Measurements from ENCODE around the gene RBX1. TPM values are rescaled to one million over a fixed set of nuclear protein-coding genes. Genes with fewer than 3 reads are reported as not detected.

The RBX1 gene
- total RNA-seq, 1 donor from 2014 or later: 44.8 TPM

- DNase-seq (ENCODE audit: low spot score): peak; percentile 92
Observed at GRCh38 chr22:41021613-41022454, 70.7 kb downstream of the RBX1 start.

- peak; percentile 96 for DNase-seq (ENCODE audit: low spot score)
Observed at GRCh38 chr22:41022470-41023298, 71.5 kb downstream of the RBX1 start.

Other genes with a start within 250 kb of the RBX1 start
- gene SLC25A17, start 132.0 kb upstream of the RBX1 start, total RNA-seq: 15.0 TPM
- 241 TPM for gene ST13, start 94.7 kb upstream of the RBX1 start, total RNA-seq
- 18.5 TPM for gene XPNPEP3, start 94.2 kb upstream of the RBX1 start, total RNA-seq
- gene DNAJB7, start 89.3 kb upstream of the RBX1 start, total RNA-seq: not detected
- 61.1 TPM for gene EP300, start 141.2 kb downstream of the RBX1 start, total RNA-seq